GM12878 (cell line): ENCODE results near the gene CAPNS2.

ENCODE experiments used
- MTA2 ChIP-seq: fragments of 450-650 bp; IDR thresholded peaks from 2 replicates; pipeline ENCODE4 v1.6.1; 2016; ENCODE audit warnings: low read depth, mild to moderate bottlenecking, moderate library complexity
- POLR2AphosphoS5 ChIP-seq: IDR thresholded peaks from 2 replicates; pipeline ENCODE4 v1.6.1; 2011; ENCODE audit warnings: mild to moderate bottlenecking, low read length, inconsistent platforms
- RAD21 ChIP-seq: IDR thresholded peaks from 2 replicates; pipeline ENCODE4 v1.6.1; 2011; ENCODE audit warnings: mild to moderate bottlenecking, low read depth, low read length, moderate library complexity; ENCODE audit not compliant: insufficient read depth
- TCF12 ChIP-seq: IDR thresholded peaks from 2 replicates; pipeline ENCODE4 v1.6.1; 2011; ENCODE audit warnings: low read depth, mild to moderate bottlenecking, low read length
- TF ChIP-seq, protein P1 (sequence below): IDR thresholded peaks from 2 replicates; pipeline ENCODE4 v1.6.1; 2011; ENCODE audit warnings: low read depth, low read length, improper control_type of control experiment, borderline replicate concordance
- TF ChIP-seq, protein P2 (sequence below), 3 experiments: IDR thresholded peaks in 2 of 3; conservative IDR thresholded peaks in 1 of 3; 2 replicates each; pipeline ENCODE4 v1.5.1; 2011; ENCODE audit warnings: low read depth in 3 of 3, low read length in 3 of 3, mild to moderate bottlenecking in 3 of 3, control low read depth in 2 of 3, moderate library complexity in 2 of 3, inconsistent platforms in 1 of 3, mixed read lengths in 1 of 3; ENCODE audit not compliant: control insufficient read depth in 2 of 3, insufficient read depth in 1 of 3; ENCODE audit errors: extremely low read depth in 1 of 3

DNA sequence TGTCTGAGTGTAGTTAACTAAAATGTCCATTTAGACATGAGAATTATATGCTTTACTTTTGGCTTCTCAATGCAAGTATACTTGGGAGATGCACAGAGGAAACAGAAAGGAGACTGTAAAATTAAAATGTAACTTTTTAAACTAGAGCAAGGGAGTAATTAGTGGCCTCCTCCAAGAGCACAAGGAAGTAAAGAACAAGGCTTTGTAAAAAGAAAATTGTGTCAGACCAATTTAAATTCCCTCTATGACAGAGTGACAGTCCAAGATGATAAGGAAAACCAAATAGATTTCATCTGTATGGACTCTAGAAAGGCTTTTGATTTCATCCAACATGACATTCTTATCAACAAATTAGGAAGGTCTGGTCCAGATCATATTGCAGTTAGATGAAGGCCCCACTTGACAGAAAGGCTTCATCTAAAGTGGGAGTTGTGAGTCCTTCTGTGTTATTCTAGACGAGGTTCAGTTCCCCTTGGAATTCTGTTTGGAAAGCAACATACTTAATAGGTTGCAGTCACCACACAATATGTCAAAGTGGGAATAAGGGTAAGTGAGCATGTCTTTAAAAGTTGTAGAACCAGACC is 6.5 kb upstream of the CAPNS2 start:
- no peak for TF ChIP-seq POLR2AphosphoS5
- TF ChIP-seq, protein P1, sequence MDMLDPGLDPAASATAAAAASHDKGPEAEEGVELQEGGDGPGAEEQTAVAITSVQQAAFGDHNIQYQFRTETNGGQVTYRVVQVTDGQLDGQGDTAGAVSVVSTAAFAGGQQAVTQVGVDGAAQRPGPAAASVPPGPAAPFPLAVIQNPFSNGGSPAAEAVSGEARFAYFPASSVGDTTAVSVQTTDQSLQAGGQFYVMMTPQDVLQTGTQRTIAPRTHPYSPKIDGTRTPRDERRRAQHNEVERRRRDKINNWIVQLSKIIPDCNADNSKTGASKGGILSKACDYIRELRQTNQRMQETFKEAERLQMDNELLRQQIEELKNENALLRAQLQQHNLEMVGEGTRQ, result no peak
- no peak for TF ChIP-seq TCF12
- no peak for TF ChIP-seq RAD21
- TF ChIP-seq MTA2, result no peak
- TF ChIP-seq, protein P2, sequence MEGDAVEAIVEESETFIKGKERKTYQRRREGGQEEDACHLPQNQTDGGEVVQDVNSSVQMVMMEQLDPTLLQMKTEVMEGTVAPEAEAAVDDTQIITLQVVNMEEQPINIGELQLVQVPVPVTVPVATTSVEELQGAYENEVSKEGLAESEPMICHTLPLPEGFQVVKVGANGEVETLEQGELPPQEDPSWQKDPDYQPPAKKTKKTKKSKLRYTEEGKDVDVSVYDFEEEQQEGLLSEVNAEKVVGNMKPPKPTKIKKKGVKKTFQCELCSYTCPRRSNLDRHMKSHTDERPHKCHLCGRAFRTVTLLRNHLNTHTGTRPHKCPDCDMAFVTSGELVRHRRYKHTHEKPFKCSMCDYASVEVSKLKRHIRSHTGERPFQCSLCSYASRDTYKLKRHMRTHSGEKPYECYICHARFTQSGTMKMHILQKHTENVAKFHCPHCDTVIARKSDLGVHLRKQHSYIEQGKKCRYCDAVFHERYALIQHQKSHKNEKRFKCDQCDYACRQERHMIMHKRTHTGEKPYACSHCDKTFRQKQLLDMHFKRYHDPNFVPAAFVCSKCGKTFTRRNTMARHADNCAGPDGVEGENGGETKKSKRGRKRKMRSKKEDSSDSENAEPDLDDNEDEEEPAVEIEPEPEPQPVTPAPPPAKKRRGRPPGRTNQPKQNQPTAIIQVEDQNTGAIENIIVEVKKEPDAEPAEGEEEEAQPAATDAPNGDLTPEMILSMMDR (IDR thresholded peaks at IDR 0.05 in 2 of 3, conservative IDR thresholded peaks at IDR 0.05 in 1 of 3; ENCODE audit: control insufficient read depth in 2 of 3, extremely low read depth in 1 of 3, insufficient read depth in 1 of 3, low read depth in 3 of 3, low read length in 3 of 3), result no peak
